HepG2 (cell line): Measurements from ENCODE around the gene DLL4. TPM values are rescaled to one million over a fixed set of nuclear protein-coding genes. Genes with fewer than 3 reads are reported as not detected.

ENCODE experiments used
- ATAC-seq: fragments of 200-7000 bp; cut with Tn5 transposase; 3 replicates; pipeline ENCODE4 v1.9.1; 2020; ENCODE audit warnings: mild to moderate bottlenecking, moderate library complexity
- BruUV-seq: library from RNA; stranded (reverse); fragments of 400-500 nt; replicated peaks from 2 replicates; lab custom pipeline; 2021; lab: Mats Ljungman, UMichigan
- CTCF ChIA-PET: fragments of 300-600 bp; formaldehyde crosslinking; extraction: SDS; loops from one replicate; lab custom pipeline; 2021; ENCODE audit warnings: low total read pairs, inconsistent platforms, low intra/inter-chr PET ratio; lab: Yijun Ruan, JAX
- POLR2A ChIA-PET: fragments of 350-600 bp; sonication (Branson Sonifier 250); formaldehyde crosslinking; loops from one replicate; lab custom pipeline; 2020; ENCODE audit warnings: antibody characterized with exemption, inconsistent platforms; lab: Yijun Ruan, JAX
- DNase-seq: peaks from one replicate; pipeline ENCODE4 v3.0.0-alpha.2; 2015; ENCODE audit warnings: low spot score
- FAIRE-seq: peaks from 3 replicates; lab custom pipeline; 2011; peaks lifted over from hg19 to GRCh38; lab: Jason Lieb, UNC
- H2AFZ ChIP-seq: one replicate; pipeline ENCODE4 v1.6.1; 2011; ENCODE audit warnings: low read length, inconsistent platforms
- H3K27ac ChIP-seq: fragments of 300-600 bp; 3 replicates; pipeline ENCODE4 v1.8.0; 2011; ENCODE audit warnings: mixed run types, mild to moderate bottlenecking, mixed read lengths, low read length, inconsistent platforms; ENCODE audit not compliant: insufficient read depth; ENCODE audit errors: extremely low read length
- H3K27me3 ChIP-seq, 2 experiments: fragments of 200-600 bp in 1 of 2; 2 replicates in 1 of 2; 3 replicates in 1 of 2; pipeline versions ENCODE4 v1.6.0 to v1.8.0; 2011; ENCODE audit warnings: low read length in 2 of 2, mild to moderate bottlenecking in 2 of 2, moderate library complexity in 2 of 2, inconsistent platforms in 1 of 2; ENCODE audit not compliant: insufficient read depth in 2 of 2, control insufficient read depth in 1 of 2
- H3K36me3 ChIP-seq, 2 experiments: fragments of 200-600 bp in 1 of 2; replicated peaks in 1 of 2; 2 replicates in 1 of 2; 3 replicates in 1 of 2; pipeline versions ENCODE4 v1.5.1 to v1.8.0; 2011; ENCODE audit warnings: low read length in 2 of 2, inconsistent platforms in 1 of 2; ENCODE audit not compliant: insufficient read depth in 2 of 2, control insufficient read depth in 1 of 2
- H3K4me1 ChIP-seq: 2 replicates; pipeline ENCODE4 v1.5.1; 2012; ENCODE audit warnings: low read length, inconsistent platforms; ENCODE audit not compliant: insufficient read depth
- H3K4me2 ChIP-seq: 2 replicates; pipeline ENCODE4 v1.6.0; 2011; ENCODE audit warnings: low read depth, low read length, inconsistent platforms
- H3K4me3 ChIP-seq, 3 experiments: fragments of 200-600 bp in 1 of 3; sonication (generic), shearing (Covaris generic) in 1 of 3; replicated peaks in 1 of 3; 2 replicates each; pipeline ENCODE4 v1.5.1; 2011 to 2016; ENCODE audit warnings: low read length in 3 of 3, inconsistent platforms in 2 of 3, low read depth in 2 of 3, mild to moderate bottlenecking in 2 of 3, control low read depth in 1 of 3, mixed read lengths in 1 of 3; ENCODE audit not compliant: insufficient read depth in 1 of 3
- H3K79me2 ChIP-seq: one replicate; pipeline ENCODE4 v1.6.1; 2011; ENCODE audit warnings: low read length, inconsistent platforms; ENCODE audit not compliant: insufficient read depth
- H3K9ac ChIP-seq: 2 replicates; pipeline ENCODE4 v1.6.0; 2011; ENCODE audit warnings: mild to moderate bottlenecking, low read depth, low read length, inconsistent platforms; ENCODE audit not compliant: insufficient read depth
- H3K9me3 ChIP-seq: 2 replicates; pipeline ENCODE4 v1.5.1; 2012; ENCODE audit warnings: mild to moderate bottlenecking, low read length
- H4K20me1 ChIP-seq: 2 replicates; pipeline ENCODE4 v1.6.0; 2011; ENCODE audit warnings: inconsistent platforms, mild to moderate bottlenecking, low read length, moderate library complexity; ENCODE audit not compliant: insufficient read depth
- ELF3 ChIP-seq: IDR thresholded peaks from 2 replicates; pipeline ENCODE4 v1.6.1; 2016; ENCODE audit warnings: missing genetic modification reagents, missing compliant biosample characterization
- GABPB1 ChIP-seq: IDR thresholded peaks from 2 replicates; pipeline ENCODE4 v1.6.1; 2016; ENCODE audit warnings: mild to moderate bottlenecking, missing genetic modification reagents, moderate library complexity, missing compliant biosample characterization
- HIVEP1 ChIP-seq: sonication (generic); formaldehyde crosslinking; IDR thresholded peaks from 2 replicates; pipeline ENCODE4 v1.4.0; 2020; ENCODE audit warnings: mild to moderate bottlenecking, missing genetic modification reagents
- NRL ChIP-seq: sonication (generic); formaldehyde crosslinking; IDR thresholded peaks from 2 replicates; pipeline ENCODE4 v1.5.0; 2020; ENCODE audit warnings: missing genetic modification reagents, mild to moderate bottlenecking, moderate library complexity, borderline replicate concordance
- PHF20 ChIP-seq: sonication (generic); formaldehyde crosslinking; IDR thresholded peaks from 2 replicates; pipeline ENCODE4 v1.5.0; 2020; ENCODE audit warnings: mild to moderate bottlenecking, missing genetic modification reagents
- RARA ChIP-seq: IDR thresholded peaks from 2 replicates; pipeline ENCODE4 v1.6.1; 2016; ENCODE audit warnings: missing genetic modification reagents, missing compliant biosample characterization
- RBAK ChIP-seq: sonication (generic); formaldehyde crosslinking; IDR thresholded peaks from 2 replicates; pipeline ENCODE4 v1.5.1; 2020; ENCODE audit warnings: mild to moderate bottlenecking, missing genetic modification reagents
- SMYD3 ChIP-seq: sonication (generic); formaldehyde crosslinking; IDR thresholded peaks from 2 replicates; pipeline ENCODE4 v1.8.1; 2023; ENCODE audit warnings: mild to moderate bottlenecking, missing genetic modification reagents
- SOX5 ChIP-seq: IDR thresholded peaks from 2 replicates; pipeline ENCODE4 v1.6.1; 2016; ENCODE audit warnings: borderline replicate concordance
- TBX3 ChIP-seq: fragments of 450-650 bp; IDR thresholded peaks from 2 replicates; pipeline ENCODE4 v1.6.1; 2017; ENCODE audit warnings: antibody characterized with exemption, mild to moderate bottlenecking, inconsistent platforms, borderline replicate concordance
- ZFAT ChIP-seq: sonication (generic); formaldehyde crosslinking; conservative IDR thresholded peaks from 2 replicates; pipeline ENCODE4 v1.8.1; 2023; ENCODE audit warnings: missing genetic modification reagents, inconsistent platforms
- ZFX ChIP-seq: sonication (generic); formaldehyde crosslinking; IDR thresholded peaks from 2 replicates; pipeline ENCODE4 v1.4.0; 2020; ENCODE audit warnings: mild to moderate bottlenecking, low read depth, missing genetic modification reagents, moderate library complexity
- ZNF143 ChIP-seq: sonication (generic); formaldehyde crosslinking; IDR thresholded peaks from 2 replicates; pipeline ENCODE4 v1.4.0; 2020; ENCODE audit warnings: missing genetic modification reagents
- ZNF274 ChIP-seq: sonication (generic); formaldehyde crosslinking; IDR thresholded peaks from 2 replicates; pipeline ENCODE4 v1.5.1; 2020; ENCODE audit warnings: mild to moderate bottlenecking, missing genetic modification reagents
- ZNF383 ChIP-seq: sonication (generic); formaldehyde crosslinking; IDR thresholded peaks from 2 replicates; pipeline ENCODE4 v1.4.0; 2020; ENCODE audit warnings: missing genetic modification reagents, mild to moderate bottlenecking, borderline replicate concordance
- ZNF549 ChIP-seq: sonication (generic); formaldehyde crosslinking; IDR thresholded peaks from 2 replicates; pipeline ENCODE4 v1.5.0; 2020; ENCODE audit warnings: missing genetic modification reagents
- ZNF619 ChIP-seq: sonication (generic); formaldehyde crosslinking; IDR thresholded peaks from 2 replicates; pipeline ENCODE4 v1.4.0; 2020; ENCODE audit warnings: mild to moderate bottlenecking, missing genetic modification reagents
- ZNF766 ChIP-seq: sonication (generic); formaldehyde crosslinking; IDR thresholded peaks from 2 replicates; pipeline ENCODE4 v1.5.0; 2020; ENCODE audit warnings: missing genetic modification reagents, borderline replicate concordance
- WGBS: methylation state at CpG from one replicate; pipeline ENCODE4 v1.1.6; 2017; ENCODE audit warnings: low lambda C conversion rate; 5-methylcytosine and 5-hydroxymethylcytosine counted together
- in situ Hi-C: cut with HindIII; loops from 2 replicates; pipeline ENCODE4 v1.10.0; 2017; ENCODE audit warnings: low pct_unique_long_range_greater_than_20kb; ENCODE audit not compliant: extremely low pct_ligation_motif_present
- intact Hi-C: fragments of 100-400 bp; cut with micrococcal nuclease; formaldehyde crosslinking; loops from one replicate; pipeline ENCODE4 v1.10.0; 2022; ENCODE audit not compliant: unreplicated experiment
- polyA plus RNA-seq, 8 experiments: library from polyadenylated mRNA; depleted of rRNA in 3 of 8; stranded (reverse) in 7 of 8; unstranded in 1 of 8; fragments of >200 nt; fragmentation: Illumina TruSeq in 4 of 8; extraction: Trizol in 4 of 8; gene quantifications; 2 replicates each; pipeline versions ENCODE4 v1.2.1 to v1.2.3, GENCODE V29; 2011 to 2016; ENCODE audit warnings: low read depth in 4 of 8, missing spikeins in 1 of 8, mixed read lengths in 1 of 8; ENCODE audit not compliant: insufficient read depth in 1 of 8
- total RNA-seq, 5 experiments: library from RNA; depleted of rRNA; stranded (reverse); fragments of >200 nt; fragmentation: Illumina TruSeq; extraction: Trizol; gene quantifications; 2 replicates each; pipeline ENCODE4 v1.2.3, GENCODE V29; 2016; ENCODE audit warnings: low read depth in 1 of 5
- TF ChIP-seq, protein P1 (sequence below): sonication (generic); formaldehyde crosslinking; IDR thresholded peaks from 2 replicates; pipeline ENCODE4 v1.5.0; 2020; ENCODE audit warnings: mild to moderate bottlenecking, missing genetic modification reagents
- TF ChIP-seq, protein P2 (sequence below): sonication (generic); formaldehyde crosslinking; IDR thresholded peaks from 2 replicates; pipeline ENCODE4 v1.5.1; 2020; ENCODE audit warnings: mild to moderate bottlenecking, missing genetic modification reagents, moderate library complexity

The DLL4 gene
- total and polyA plus RNA-seq, 2 of the 13 experiments (the other 11 are each of a cell fraction or from before 2014, with no cell fraction given): 0.20 to 0.25 TPM

GRCh38 chr15:40932156-40932555, 3.0 kb downstream of the DLL4 start:
- ChIA-PET POLR2A (interaction anchor here (1.1 to 1.9 kb wide), 4 partner anchors 9 to 23 kb away, joined by 3 to 7 read pairs (median 3); no protein-coding TSS in a partner anchor), CTCF (no interaction called here)
- Histone ChIP-seq H3K27me3 (peaks cover 9 to 44% of the 10 kb centered on the region in 2 experiments), H2AFZ (no peak overlapping the region), H4K20me1 (no peaks in the 10 kb centered on the region), H3K36me3 (no peaks in the 10 kb centered on the region), H3K9ac (no peak overlapping the region), H3K4me3 (peak overlapping the region; percentile 46 to 70 (median 49)), H3K4me1 (peaks cover 99% of the 10 kb centered on the region), H3K27ac (no peak overlapping the region), H3K79me2 (no peaks in the 10 kb centered on the region), H3K4me2 (peak overlapping the region; percentile 96), H3K9me3 (no peaks in the 10 kb centered on the region)
- DNase-seq: no peak
- intact Hi-C loops (no loop called here), in situ Hi-C loops (no loop called here)
- no peak for FAIRE-seq
- WGBS: 4% methylated on average over 5 of the region's 8 CpGs
- BruUV-seq: no TSS peak
- ATAC-seq: peak; percentile 35
- no peak for TF ChIP-seq SMYD3
- 0 out of 2 replicates have a peak, but pooled peaks have one; percentile 10 for TF ChIP-seq ELF3 (CRISPR knock-in tag)
- TF ChIP-seq ZNF619 (CRISPR knock-in tag): no peak
- TF ChIP-seq, protein P1, sequence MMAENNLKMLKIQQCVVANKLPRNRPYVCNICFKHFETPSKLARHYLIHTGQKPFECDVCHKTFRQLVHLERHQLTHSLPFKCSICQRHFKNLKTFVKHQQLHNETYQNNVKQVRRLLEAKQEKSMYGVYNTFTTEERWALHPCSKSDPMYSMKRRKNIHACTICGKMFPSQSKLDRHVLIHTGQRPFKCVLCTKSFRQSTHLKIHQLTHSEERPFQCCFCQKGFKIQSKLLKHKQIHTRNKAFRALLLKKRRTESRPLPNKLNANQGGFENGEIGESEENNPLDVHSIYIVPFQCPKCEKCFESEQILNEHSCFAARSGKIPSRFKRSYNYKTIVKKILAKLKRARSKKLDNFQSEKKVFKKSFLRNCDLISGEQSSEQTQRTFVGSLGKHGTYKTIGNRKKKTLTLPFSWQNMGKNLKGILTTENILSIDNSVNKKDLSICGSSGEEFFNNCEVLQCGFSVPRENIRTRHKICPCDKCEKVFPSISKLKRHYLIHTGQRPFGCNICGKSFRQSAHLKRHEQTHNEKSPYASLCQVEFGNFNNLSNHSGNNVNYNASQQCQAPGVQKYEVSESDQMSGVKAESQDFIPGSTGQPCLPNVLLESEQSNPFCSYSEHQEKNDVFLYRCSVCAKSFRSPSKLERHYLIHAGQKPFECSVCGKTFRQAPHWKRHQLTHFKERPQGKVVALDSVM: no peak
- 0 out of 2 replicates have a peak, but pooled peaks have one; percentile 34 for TF ChIP-seq ZFX (CRISPR knock-in tag)
- peak; percentile 15; the same call in 1 of the 2 replicates for TF ChIP-seq RBAK (CRISPR knock-in tag)
- TF ChIP-seq ZNF143 (CRISPR knock-in tag): no peak
- no peak for TF ChIP-seq NRL (CRISPR knock-in tag)
- TF ChIP-seq ZNF274 (CRISPR knock-in tag): 0 out of 2 replicates have a peak, but pooled peaks have one; percentile 33
- TF ChIP-seq, protein P2, sequence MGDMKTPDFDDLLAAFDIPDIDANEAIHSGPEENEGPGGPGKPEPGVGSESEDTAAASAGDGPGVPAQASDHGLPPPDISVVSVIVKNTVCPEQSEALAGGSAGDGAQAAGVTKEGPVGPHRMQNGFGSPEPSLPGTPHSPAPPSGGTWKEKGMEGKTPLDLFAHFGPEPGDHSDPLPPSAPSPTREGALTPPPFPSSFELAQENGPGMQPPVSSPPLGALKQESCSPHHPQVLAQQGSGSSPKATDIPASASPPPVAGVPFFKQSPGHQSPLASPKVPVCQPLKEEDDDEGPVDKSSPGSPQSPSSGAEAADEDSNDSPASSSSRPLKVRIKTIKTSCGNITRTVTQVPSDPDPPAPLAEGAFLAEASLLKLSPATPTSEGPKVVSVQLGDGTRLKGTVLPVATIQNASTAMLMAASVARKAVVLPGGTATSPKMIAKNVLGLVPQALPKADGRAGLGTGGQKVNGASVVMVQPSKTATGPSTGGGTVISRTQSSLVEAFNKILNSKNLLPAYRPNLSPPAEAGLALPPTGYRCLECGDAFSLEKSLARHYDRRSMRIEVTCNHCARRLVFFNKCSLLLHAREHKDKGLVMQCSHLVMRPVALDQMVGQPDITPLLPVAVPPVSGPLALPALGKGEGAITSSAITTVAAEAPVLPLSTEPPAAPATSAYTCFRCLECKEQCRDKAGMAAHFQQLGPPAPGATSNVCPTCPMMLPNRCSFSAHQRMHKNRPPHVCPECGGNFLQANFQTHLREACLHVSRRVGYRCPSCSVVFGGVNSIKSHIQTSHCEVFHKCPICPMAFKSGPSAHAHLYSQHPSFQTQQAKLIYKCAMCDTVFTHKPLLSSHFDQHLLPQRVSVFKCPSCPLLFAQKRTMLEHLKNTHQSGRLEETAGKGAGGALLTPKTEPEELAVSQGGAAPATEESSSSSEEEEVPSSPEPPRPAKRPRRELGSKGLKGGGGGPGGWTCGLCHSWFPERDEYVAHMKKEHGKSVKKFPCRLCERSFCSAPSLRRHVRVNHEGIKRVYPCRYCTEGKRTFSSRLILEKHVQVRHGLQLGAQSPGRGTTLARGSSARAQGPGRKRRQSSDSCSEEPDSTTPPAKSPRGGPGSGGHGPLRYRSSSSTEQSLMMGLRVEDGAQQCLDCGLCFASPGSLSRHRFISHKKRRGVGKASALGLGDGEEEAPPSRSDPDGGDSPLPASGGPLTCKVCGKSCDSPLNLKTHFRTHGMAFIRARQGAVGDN (CRISPR knock-in tag): peak; percentile 63; the same call in 1 of the 2 replicates
- no peak for TF ChIP-seq ZFAT
- no peak for TF ChIP-seq HIVEP1 (CRISPR knock-in tag)
- TF ChIP-seq TBX3: no peak
- no peak for TF ChIP-seq ZNF549 (CRISPR knock-in tag)
- TF ChIP-seq GABPB1 (CRISPR knock-in tag): peak; percentile 54
- no peak for TF ChIP-seq ZNF766 (CRISPR knock-in tag)
- TF ChIP-seq PHF20: no peak
- no peak for TF ChIP-seq RARA (CRISPR knock-in tag)
- TF ChIP-seq SOX5 (CRISPR knock-in tag): no peak
- no peak for TF ChIP-seq ZNF383 (CRISPR knock-in tag)
